ENCODE results near the gene C19orf47. TPM values are rescaled to one million over a fixed set of nuclear protein-coding genes. Genes with fewer than 3 reads are reported as not detected.

Gene C19orf47
- total RNA-seq, 1 experiment from 2014 or later = 11.7 TPM

- Histone ChIP-seq H3K27me3 (ENCODE audit: low read length) (no peaks in the 10 kb centered on the region), H3K9me2 (replicated peaks; ENCODE audit: insufficient read depth, low read length) (no peaks in the 10 kb centered on the region), H3K4me2 (ENCODE audit: low read depth, low read length, poor library complexity, severe bottlenecking) (no peak overlapping the region), H3K4me1 (ENCODE audit: low read length) (peaks cover 8% of the 10 kb centered on the region), H3K36me3 (ENCODE audit: insufficient read depth, low read length) (no peaks in the 10 kb centered on the region), H3K79me2 (ENCODE audit: low read length) (no peaks in the 10 kb centered on the region), H2AFZ (ENCODE audit: low read length) (no peak overlapping the region), H4K20me1 (ENCODE audit: insufficient read depth, low read depth, low read length) (no peaks in the 10 kb centered on the region), H3K27ac (ENCODE audit: low read length) (no peak overlapping the region), H3K4me3 (ENCODE audit: low read length) (no peak overlapping the region), H3K9ac (ENCODE audit: low read length) (no peak overlapping the region), H3K9me3 (ENCODE audit: low read length) (no peaks in the 10 kb centered on the region)
- no peak for DNase-seq
Measured at GRCh38 chr19:40294560-40294959, 53.6 kb downstream of the C19orf47 start.

DNA sequence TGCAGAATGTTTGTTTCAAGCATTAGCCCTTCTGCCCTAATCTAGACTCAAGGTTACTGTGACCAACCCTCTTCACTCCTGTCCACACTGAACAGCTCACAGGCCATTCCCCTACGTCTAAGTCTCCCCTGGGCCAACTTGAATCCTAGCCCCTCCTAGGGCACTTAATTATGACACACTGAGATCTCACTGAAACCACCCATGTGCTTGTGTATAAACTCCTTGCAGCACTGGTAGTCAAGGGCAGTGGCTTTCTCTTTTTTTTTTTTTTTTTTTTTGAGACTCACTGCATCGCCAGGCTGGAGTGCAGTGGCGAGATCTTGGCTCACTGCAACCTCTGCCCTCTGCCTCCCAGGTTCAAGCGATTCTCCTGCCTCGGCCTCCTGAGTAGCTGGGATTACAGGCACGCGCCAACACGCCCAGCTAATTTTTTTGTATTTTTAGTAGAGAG, 61.2 kb downstream of the C19orf47 start:
- H3K9me3 ChIP-seq (ENCODE audit: low read length) = no peaks in the 10 kb centered on the region
- no peak overlapping the region for H3K4me2 ChIP-seq (ENCODE audit: low read depth, low read length, poor library complexity, severe bottlenecking)
- H3K4me3 ChIP-seq (ENCODE audit: low read length) = no peak overlapping the region
- H3K4me1 ChIP-seq (ENCODE audit: low read length) = peaks cover 37% of the 10 kb centered on the region
- peak overlapping the region; percentile 18; the same call in 1 of the 2 replicates for H2AFZ ChIP-seq (ENCODE audit: low read length)
- peak overlapping the region; percentile 84; the same call in 1 of the 2 replicates for H3K27ac ChIP-seq (ENCODE audit: low read length)
- no peaks in the 10 kb centered on the region for H3K27me3 ChIP-seq (ENCODE audit: low read length)
- H3K79me2 ChIP-seq (ENCODE audit: low read length) = peaks cover 31% of the 10 kb centered on the region
- H3K36me3 ChIP-seq (ENCODE audit: insufficient read depth, low read length) = peaks cover 5% of the 10 kb centered on the region; the same call in 1 of the 2 replicates
- no peak overlapping the region; the same call in 1 of the 2 replicates for H3K9ac ChIP-seq (ENCODE audit: low read length)
- peaks cover 9% of the 10 kb centered on the region; the same call in 1 of the 2 replicates for H4K20me1 ChIP-seq (ENCODE audit: insufficient read depth, low read depth, low read length)
- no peaks in the 10 kb centered on the region for H3K9me2 ChIP-seq (replicated peaks; ENCODE audit: insufficient read depth, low read length)
- no peak for DNase-seq

DNA sequence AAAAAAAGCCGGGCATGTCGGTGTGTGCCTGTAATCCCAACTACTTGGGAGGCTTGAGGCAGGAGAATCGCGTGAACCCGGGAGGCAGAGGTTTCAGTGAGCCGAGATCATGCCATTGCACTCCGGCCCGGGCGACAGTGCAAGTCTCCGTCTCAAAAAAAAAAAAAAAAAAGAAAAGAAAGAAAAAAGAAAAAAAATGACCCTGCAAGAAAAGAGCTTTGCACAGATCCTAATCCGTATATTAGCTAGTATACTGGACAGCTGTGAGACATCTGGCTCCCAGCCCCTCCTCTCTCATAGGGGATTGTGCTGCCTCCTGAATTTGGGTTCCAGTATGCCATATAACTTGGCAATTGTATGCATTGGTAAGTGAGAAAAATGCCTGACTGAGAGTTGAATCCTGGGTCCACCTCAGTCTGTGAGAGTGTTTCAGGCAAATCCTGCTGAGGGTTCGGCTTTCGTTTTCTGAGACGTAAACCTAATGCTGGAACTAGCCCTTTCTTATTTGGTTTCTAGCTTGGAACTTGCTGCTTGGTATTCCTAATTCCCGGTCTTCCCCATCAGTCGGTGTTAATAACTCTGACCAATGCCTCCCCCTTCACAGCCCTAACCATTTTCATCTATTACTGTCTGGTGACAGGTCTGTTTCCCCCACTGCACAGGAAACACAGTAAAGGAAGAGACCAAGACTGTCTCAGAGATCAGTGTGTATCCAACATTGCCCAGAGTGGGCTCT, 61.8 kb downstream of the C19orf47 start:
- H3K4me3 ChIP-seq (ENCODE audit: low read length) = peak overlapping the region; percentile 64
- peak overlapping the region; percentile 84 for H3K27ac ChIP-seq (ENCODE audit: low read length)
- peak overlapping the region; percentile 83 for H3K4me2 ChIP-seq (ENCODE audit: low read depth, low read length, poor library complexity, severe bottlenecking)

GRCh38 chr19:40285353-40286234, 62.6 kb downstream of the C19orf47 start:
- Histone ChIP-seq H3K9me2 (replicated peaks; ENCODE audit: insufficient read depth, low read length) (no peaks in the 10 kb centered on the region), H3K9ac (ENCODE audit: low read length) (peak overlapping the region; percentile 98), H3K79me2 (ENCODE audit: low read length) (peaks cover 45% of the 10 kb centered on the region), H3K4me3 (ENCODE audit: low read length) (peak overlapping the region; percentile 81), H3K9me3 (ENCODE audit: low read length) (no peaks in the 10 kb centered on the region), H3K4me1 (ENCODE audit: low read length) (peaks cover 51% of the 10 kb centered on the region), H2AFZ (ENCODE audit: low read length) (no peak overlapping the region), H4K20me1 (ENCODE audit: insufficient read depth, low read depth, low read length) (peaks cover 9% of the 10 kb centered on the region; the same call in 1 of the 2 replicates), H3K27ac (ENCODE audit: low read length) (peak overlapping the region; percentile 84), H3K27me3 (ENCODE audit: low read length) (no peaks in the 10 kb centered on the region), H3K4me2 (ENCODE audit: low read depth, low read length, poor library complexity, severe bottlenecking) (peak overlapping the region; percentile 83), H3K36me3 (ENCODE audit: insufficient read depth, low read length) (peaks cover 6% of the 10 kb centered on the region; the same call in 1 of the 2 replicates)
- DNase-seq = peak; percentile 100

More for the DNA sequence above, 61.8 kb downstream of the C19orf47 start:
- H4K20me1 ChIP-seq (ENCODE audit: insufficient read depth, low read depth, low read length) = peaks cover 9% of the 10 kb centered on the region; the same call in 1 of the 2 replicates
- no peaks in the 10 kb centered on the region for H3K9me2 ChIP-seq (replicated peaks; ENCODE audit: insufficient read depth, low read length)
- H3K4me1 ChIP-seq (ENCODE audit: low read length) = peaks cover 43% of the 10 kb centered on the region
- DNase-seq = no peak
- H3K36me3 ChIP-seq (ENCODE audit: insufficient read depth, low read length) = peaks cover 6% of the 10 kb centered on the region; the same call in 1 of the 2 replicates
- H3K9me3 ChIP-seq (ENCODE audit: low read length) = no peaks in the 10 kb centered on the region
- peak overlapping the region; percentile 18; the same call in 1 of the 2 replicates for H2AFZ ChIP-seq (ENCODE audit: low read length)
- H3K27me3 ChIP-seq (ENCODE audit: low read length) = no peaks in the 10 kb centered on the region
- peaks cover 37% of the 10 kb centered on the region for H3K79me2 ChIP-seq (ENCODE audit: low read length)
- H3K9ac ChIP-seq (ENCODE audit: low read length) = peak overlapping the region; percentile 72

DNA sequence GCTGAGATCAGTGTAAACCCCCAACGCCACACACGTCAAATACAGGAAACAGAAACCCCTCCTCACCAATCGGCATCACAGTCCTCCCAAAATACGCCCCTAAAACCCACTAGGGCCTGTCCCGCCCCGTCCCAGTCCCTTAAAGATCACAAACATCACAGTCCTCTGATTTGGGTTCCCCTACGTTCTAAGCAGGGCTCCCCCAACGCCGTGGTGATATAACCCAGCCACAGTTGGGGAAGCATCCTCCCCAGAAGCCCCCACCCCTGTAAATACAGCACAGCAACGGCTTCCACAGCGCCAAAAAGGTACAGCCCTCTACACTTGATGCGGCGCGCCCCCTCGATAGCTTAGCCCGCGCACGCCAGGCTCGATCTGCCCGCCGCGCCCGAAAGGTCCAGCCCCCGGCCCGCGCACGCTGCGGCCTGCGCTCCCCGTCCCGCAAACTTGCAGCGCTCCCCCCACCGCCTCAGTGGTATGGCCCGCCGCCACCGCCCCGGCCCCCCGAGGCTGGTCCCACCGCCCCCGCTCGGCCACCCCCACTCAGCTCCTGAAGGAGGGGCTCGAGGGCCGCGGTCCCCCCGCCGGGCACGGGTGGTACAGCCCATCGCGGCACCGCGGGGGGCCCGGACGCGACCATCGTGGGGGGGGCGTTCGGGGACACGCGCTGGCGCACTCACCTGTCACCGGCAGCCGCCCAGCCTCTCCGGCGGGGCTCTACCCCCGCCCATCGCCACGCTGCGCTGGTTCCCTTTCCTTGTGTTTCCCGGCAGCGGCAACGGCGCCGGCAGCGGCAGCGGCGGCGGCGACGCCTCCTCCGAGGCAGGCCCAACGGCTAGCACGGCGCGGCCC, 63.5 kb downstream of the C19orf47 start, which contains the start of gene AKT2:
AKT2 (minus strand) TSS at position 845 of the 852 bp plus-strand sequence. CDS start 20,078 bp downstream, outside the sequence.
- peak within 1 kb of the TSS; percentile 92 for H3K4me2 ChIP-seq (ENCODE audit: low read depth, low read length, poor library complexity, severe bottlenecking)
- H3K9me3 ChIP-seq (ENCODE audit: low read length) = no peaks in the 10 kb centered on the region
- no peaks in the 10 kb centered on the region for H3K9me2 ChIP-seq (replicated peaks; ENCODE audit: insufficient read depth, low read length)
- peaks cover 9% of the 10 kb centered on the region; the same call in 1 of the 2 replicates for H4K20me1 ChIP-seq (ENCODE audit: insufficient read depth, low read depth, low read length)
- peak within 1 kb of the TSS; percentile 81 for H3K4me3 ChIP-seq (ENCODE audit: low read length)
- peak within 1 kb of the TSS; percentile 98 for H3K9ac ChIP-seq (ENCODE audit: low read length)
- H2AFZ ChIP-seq (ENCODE audit: low read length) = no peak within 1 kb of the TSS
- H3K27me3 ChIP-seq (ENCODE audit: low read length) = no peaks in the 10 kb centered on the region
- peaks cover 59% of the 10 kb centered on the region for H3K4me1 ChIP-seq (ENCODE audit: low read length)
- H3K27ac ChIP-seq (ENCODE audit: low read length) = peak within 1 kb of the TSS; percentile 84
- H3K36me3 ChIP-seq (ENCODE audit: insufficient read depth, low read length) = peaks cover 6% of the 10 kb centered on the region; the same call in 1 of the 2 replicates
- peaks cover 54% of the 10 kb centered on the region for H3K79me2 ChIP-seq (ENCODE audit: low read length)
- DNase-seq = peak; percentile 79

DNA sequence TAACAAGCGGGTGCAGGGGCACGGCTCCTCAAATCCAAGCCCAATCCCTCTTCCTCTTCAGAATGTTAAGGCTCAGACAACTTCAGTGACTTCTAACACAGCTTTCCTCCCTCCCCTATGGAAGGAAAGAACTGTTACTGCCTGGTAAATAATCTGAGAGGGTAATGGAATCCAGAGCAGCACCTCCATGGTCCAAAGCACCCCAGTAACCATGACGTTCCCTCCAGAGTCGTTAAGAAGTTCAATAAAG, 64.0 kb downstream of the C19orf47 start:
- Histone ChIP-seq H3K9ac (ENCODE audit: low read length) (peak overlapping the region; percentile 98), H2AFZ (ENCODE audit: low read length) (no peak overlapping the region), H3K36me3 (ENCODE audit: insufficient read depth, low read length) (peaks cover 6% of the 10 kb centered on the region; the same call in 1 of the 2 replicates), H4K20me1 (ENCODE audit: insufficient read depth, low read depth, low read length) (peaks cover 9% of the 10 kb centered on the region; the same call in 1 of the 2 replicates), H3K4me3 (ENCODE audit: low read length) (peak overlapping the region; percentile 81), H3K4me1 (ENCODE audit: low read length) (peaks cover 65% of the 10 kb centered on the region), H3K9me3 (ENCODE audit: low read length) (no peaks in the 10 kb centered on the region), H3K9me2 (replicated peaks; ENCODE audit: insufficient read depth, low read length) (no peaks in the 10 kb centered on the region), H3K4me2 (ENCODE audit: low read depth, low read length, poor library complexity, severe bottlenecking) (peak overlapping the region; percentile 92), H3K27ac (ENCODE audit: low read length) (peak overlapping the region; percentile 80), H3K27me3 (ENCODE audit: low read length) (no peaks in the 10 kb centered on the region), H3K79me2 (ENCODE audit: low read length) (peaks cover 59% of the 10 kb centered on the region)
- DNase-seq = no peak

GRCh38 chr19:40283414-40284250, 64.6 kb downstream of the C19orf47 start:
- peak overlapping the region; percentile 92 for H3K4me2 ChIP-seq (ENCODE audit: low read depth, low read length, poor library complexity, severe bottlenecking)
- peak overlapping the region; percentile 98 for H3K9ac ChIP-seq (ENCODE audit: low read length)
- peaks cover 6% of the 10 kb centered on the region; the same call in 1 of the 2 replicates for H3K36me3 ChIP-seq (ENCODE audit: insufficient read depth, low read length)
- peak overlapping the region; percentile 81 for H3K4me3 ChIP-seq (ENCODE audit: low read length)
- peak overlapping the region; percentile 80 for H3K27ac ChIP-seq (ENCODE audit: low read length)
- peaks cover 70% of the 10 kb centered on the region for H3K4me1 ChIP-seq (ENCODE audit: low read length)
- peaks cover 65% of the 10 kb centered on the region for H3K79me2 ChIP-seq (ENCODE audit: low read length)
- no peak overlapping the region for H2AFZ ChIP-seq (ENCODE audit: low read length)
- no peaks in the 10 kb centered on the region for H3K9me3 ChIP-seq (ENCODE audit: low read length)
- no peak for DNase-seq
- no peaks in the 10 kb centered on the region for H3K27me3 ChIP-seq (ENCODE audit: low read length)
- peaks cover 9% of the 10 kb centered on the region; the same call in 1 of the 2 replicates for H4K20me1 ChIP-seq (ENCODE audit: insufficient read depth, low read depth, low read length)
- no peaks in the 10 kb centered on the region for H3K9me2 ChIP-seq (replicated peaks; ENCODE audit: insufficient read depth, low read length)
